Measurements from ENCODE around the gene PKLR. TPM values are rescaled to one million over a fixed set of nuclear protein-coding genes. Genes with fewer than 3 reads are reported as not detected.

Gene PKLR
- total RNA-seq, result under 0.01 TPM in 1 of 2 replicates, not detected in the other

GRCh38 chr1:155301342-155301841 is at the start of gene PKLR:
Gene PKLR, minus strand, starts transcription at chr1:155301438. Its CDS starts 43 bp downstream, at chr1:155301395.

GRCh38 chr1:155320661-155321617 is 19.7 kb upstream of the PKLR start, which contains the start of gene RUSC1:
Gene RUSC1, plus strand, starts transcription at chr1:155320894. Its CDS starts 880 bp downstream, at chr1:155321774.

GRCh38 chr1:155308493-155309422 is 7.5 kb upstream of the PKLR start, which contains the start of gene FDPS:
Gene FDPS, plus strand, starts transcription at chr1:155308866. Its CDS starts 924 bp downstream, at chr1:155309790.

GRCh38 chr1:155277070-155277901 is 24.0 kb downstream of the PKLR start, which contains the start of gene HCN3:
Gene HCN3, plus strand, starts transcription at chr1:155277463. Its CDS starts 128 bp downstream, at chr1:155277591.

GRCh38 chr1:155273343-155274245 is 27.6 kb downstream of the PKLR start, which contains the start of gene CLK2:
Gene CLK2, minus strand, starts transcription at chr1:155273504. Its CDS starts 2,527 bp downstream, at chr1:155270977.

DNA sequence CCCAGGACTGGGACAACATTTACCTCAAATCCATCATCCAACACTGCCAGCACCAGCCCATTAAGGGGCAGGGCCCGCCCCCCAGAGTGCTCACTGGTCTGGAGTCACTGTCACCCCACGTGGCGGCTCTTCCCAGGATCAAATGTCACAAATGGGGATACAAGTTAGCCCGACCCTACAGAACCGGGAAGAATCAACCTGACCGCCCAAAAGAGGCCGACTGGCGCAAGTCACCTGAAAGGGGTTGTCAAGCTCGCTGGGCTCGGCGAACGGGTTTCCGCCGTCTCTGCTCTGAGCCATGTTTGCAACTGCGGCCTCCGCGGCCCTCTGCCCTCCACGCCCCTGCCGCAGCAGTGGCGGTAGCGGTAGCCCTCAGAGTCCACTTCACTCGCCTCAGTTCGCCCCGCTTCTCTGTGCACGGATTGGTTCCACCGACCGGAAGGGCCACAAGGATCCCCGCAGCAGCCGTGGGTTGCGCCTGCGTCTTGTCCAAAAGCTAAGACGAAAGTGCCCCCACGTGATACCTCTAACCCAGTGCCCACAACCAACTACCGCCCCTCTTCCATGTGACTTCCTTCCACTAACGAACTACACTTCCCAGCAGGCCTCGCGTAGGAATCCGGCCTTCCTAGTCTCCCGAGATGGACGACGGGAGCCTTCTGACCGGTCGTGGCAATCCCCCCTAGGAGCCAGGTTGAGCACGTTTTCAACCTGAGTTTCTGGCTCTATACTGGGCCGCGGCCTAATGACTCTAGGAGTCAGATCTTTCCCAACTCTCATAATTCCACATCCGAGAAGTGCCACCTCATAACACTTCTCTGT is 39.2 kb downstream of the PKLR start, which contains the start of gene SCAMP3:
Gene SCAMP3, minus strand, starts transcription at position 509 of the 822 bp plus-strand sequence. Its CDS starts 209 bp downstream, at position 300.

DNA sequence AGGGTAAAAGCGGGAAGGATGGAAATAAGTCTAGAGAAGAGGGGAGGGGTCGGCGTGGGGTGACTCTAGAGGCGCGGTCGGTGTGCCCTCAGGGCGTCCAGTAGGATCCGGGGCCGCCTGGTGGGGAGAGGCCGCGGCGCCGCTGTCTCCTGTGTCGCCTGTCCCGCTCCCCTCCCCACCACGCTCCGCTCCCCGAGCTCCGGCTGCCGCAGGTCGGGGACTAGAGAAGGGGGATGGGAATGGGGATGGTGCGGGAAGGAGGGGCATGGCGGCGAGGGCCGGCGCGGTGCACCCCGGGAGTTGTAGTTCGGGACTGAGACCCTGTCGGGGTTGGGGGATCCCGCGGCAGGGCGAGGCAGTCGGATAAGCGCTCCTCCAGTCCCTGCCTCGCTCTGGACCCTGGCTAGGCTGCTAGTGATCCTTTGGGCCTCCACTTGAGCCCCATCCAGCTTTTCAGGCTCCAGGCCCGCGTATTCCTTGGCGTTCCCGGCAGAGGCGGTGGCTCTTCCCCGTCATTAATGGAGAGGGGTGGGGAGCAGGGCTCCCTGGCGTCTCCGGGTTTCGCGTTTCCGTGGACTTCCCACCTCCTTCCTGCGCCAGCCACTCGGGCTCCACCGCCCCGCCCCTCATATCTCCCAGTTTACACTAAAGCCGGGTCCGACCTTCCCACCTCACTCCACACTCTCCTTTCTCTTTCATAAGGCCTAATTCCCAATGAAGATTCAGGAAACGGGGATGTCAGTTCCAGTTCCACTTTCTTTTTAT is 45.8 kb downstream of the PKLR start, which contains the start of gene ENTREP3:
Gene ENTREP3, minus strand, starts transcription at position 241 of the 765 bp plus-strand sequence. CDS start 606 bp downstream, outside the sequence.

Other genes starting within 250 kb of the PKLR start
- 7.9 and 10.2 TPM in 2 replicates for gene EFNA4, start 237.7 kb downstream of the PKLR start, total RNA-seq
- gene EFNA3, start 222.6 kb downstream of the PKLR start, total RNA-seq, result 2.0 and 3.5 TPM in 2 replicates
- gene EFNA1, start 173.6 kb downstream of the PKLR start, total RNA-seq, result 18.8 and 59.3 TPM in 2 replicates
- 29.8 and 44.9 TPM in 2 replicates for gene SLC50A1, start 165.6 kb downstream of the PKLR start, total RNA-seq
- gene DPM3, start 160.9 kb downstream of the PKLR start, total RNA-seq, result 40.8 and 47.1 TPM in 2 replicates
- gene KRTCAP2, start 128.1 kb downstream of the PKLR start, total RNA-seq, result 98.0 and 123 TPM in 2 replicates
- 1.5 and 1.6 TPM in 2 replicates for gene TRIM46, start 127.6 kb downstream of the PKLR start, total RNA-seq
- gene THBS3, start 93.5 kb downstream of the PKLR start, total RNA-seq, result 226 and 607 TPM in 2 replicates
- 27.9 and 69.6 TPM in 2 replicates for gene MTX1, start 92.7 kb downstream of the PKLR start, total RNA-seq
- gene ENTREP3, start 46.0 kb downstream of the PKLR start, total RNA-seq, result 9.0 and 10.7 TPM in 2 replicates
- 25.5 and 63.8 TPM in 2 replicates for gene SCAMP3, start 39.1 kb downstream of the PKLR start, total RNA-seq
- 30.8 and 37.7 TPM in 2 replicates for gene CLK2, start 27.9 kb downstream of the PKLR start, total RNA-seq
- 2.2 and 4.7 TPM in 2 replicates for gene HCN3, start 24.0 kb downstream of the PKLR start, total RNA-seq
- gene FDPS, start 7.4 kb upstream of the PKLR start, total RNA-seq, result 63.2 and 157 TPM in 2 replicates
- 24.7 and 37.0 TPM in 2 replicates for gene RUSC1, start 19.5 kb upstream of the PKLR start, total RNA-seq